ENCODE results near the gene TMEM119.

The TMEM119 gene

DNA sequence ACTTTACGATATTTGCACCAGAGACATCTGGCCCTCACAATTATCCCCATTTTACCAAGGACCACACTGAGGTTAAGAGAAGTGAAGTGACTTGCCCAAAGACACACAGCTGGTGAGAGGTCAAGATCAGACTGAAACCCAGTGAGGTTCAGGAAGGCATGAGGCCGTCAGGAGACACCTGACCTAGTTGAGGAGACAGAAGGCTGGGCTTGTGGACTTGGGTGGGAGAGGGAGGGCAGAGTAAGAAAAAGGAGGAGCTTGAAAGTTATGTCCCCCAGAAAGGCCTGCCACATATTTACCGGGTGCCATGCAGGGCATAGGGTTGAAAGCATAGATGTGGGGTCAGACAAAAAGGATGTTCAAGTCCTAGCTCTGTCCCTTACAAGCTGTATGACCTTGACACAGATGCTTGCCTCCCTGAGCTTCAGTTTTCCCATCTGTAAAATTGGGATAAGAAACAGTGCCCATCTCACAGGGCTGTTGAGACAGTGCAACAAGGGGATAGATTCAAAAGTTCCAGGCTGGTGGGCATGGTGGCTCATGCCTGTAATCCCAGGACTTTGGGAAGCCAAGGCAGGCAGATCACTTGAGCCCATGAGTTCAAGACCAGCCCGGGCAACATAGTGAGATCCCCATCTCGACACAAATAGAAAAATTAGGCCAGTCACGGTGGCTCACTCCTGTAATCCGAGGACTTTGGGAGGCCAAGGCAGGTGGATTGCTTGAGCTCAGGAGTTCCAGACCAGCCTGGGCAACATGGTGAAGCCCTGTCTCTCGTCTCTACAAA is 29.4 kb upstream of the TMEM119 start:
- H3K27ac ChIP-seq (replicated peaks) = peak overlapping the region; percentile 98
- TF ChIP-seq, protein P1, sequence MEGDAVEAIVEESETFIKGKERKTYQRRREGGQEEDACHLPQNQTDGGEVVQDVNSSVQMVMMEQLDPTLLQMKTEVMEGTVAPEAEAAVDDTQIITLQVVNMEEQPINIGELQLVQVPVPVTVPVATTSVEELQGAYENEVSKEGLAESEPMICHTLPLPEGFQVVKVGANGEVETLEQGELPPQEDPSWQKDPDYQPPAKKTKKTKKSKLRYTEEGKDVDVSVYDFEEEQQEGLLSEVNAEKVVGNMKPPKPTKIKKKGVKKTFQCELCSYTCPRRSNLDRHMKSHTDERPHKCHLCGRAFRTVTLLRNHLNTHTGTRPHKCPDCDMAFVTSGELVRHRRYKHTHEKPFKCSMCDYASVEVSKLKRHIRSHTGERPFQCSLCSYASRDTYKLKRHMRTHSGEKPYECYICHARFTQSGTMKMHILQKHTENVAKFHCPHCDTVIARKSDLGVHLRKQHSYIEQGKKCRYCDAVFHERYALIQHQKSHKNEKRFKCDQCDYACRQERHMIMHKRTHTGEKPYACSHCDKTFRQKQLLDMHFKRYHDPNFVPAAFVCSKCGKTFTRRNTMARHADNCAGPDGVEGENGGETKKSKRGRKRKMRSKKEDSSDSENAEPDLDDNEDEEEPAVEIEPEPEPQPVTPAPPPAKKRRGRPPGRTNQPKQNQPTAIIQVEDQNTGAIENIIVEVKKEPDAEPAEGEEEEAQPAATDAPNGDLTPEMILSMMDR (IDR thresholded peaks at IDR 0.05; ENCODE audit: insufficient read depth, low read length) = no peak
- no peak for TF ChIP-seq POLR2AphosphoS5 (IDR thresholded peaks at IDR 0.05; ENCODE audit: low read depth)
- no peak for DNase-seq (ENCODE audit: low read depth in 1 of 2, low spot score in 1 of 2)
- no peak overlapping the region for H3K4me3 ChIP-seq (replicated peaks; ENCODE audit: insufficient read depth, low read length)
- no peaks in the 10 kb centered on the region for H3K27me3 ChIP-seq (ENCODE audit: insufficient read depth, poor library complexity, severe bottlenecking)

DNA sequence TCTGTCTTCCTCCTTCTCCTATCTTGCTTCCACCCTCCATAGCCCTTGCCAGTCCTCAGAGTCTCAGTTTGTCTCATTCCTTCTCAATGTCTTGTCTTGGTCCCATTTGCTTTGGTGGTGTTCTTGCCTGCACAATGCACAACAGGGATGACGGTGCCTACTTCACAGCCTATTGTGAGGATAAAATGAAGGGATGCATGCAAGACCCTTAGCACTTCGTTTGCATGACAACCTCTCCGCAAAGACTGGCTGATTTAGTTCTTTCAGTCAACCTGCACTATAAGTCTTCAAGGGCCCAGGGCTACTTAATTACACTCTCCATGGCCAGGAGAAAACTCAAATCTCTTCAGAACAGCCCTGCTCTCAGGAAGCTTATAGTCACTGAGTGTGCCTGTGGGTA is 27.3 kb upstream of the TMEM119 start:
- no peak for DNase-seq (ENCODE audit: low read depth in 1 of 2, low spot score in 1 of 2)
- no peak overlapping the region for H3K27ac ChIP-seq (replicated peaks)

DNA sequence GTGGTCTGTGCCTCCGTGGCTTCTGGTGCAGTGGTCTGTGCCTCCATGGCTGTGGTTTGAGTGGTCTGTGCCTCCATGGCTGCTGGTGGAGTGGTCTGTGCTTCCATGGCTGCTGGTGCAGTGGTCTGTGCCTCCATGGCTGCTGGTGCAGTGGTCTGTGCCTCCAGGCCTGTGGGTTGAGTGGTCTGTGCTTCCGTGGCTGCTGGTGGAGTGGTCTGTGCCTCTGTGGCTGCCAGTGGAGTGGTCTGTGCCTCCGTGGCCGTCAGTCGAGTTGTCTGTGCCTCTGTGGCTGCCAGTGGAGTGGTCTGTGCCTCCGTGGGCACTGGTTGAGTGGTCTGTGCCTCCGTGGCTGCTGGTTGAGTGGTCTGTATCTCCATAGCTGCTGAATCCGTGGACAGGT is 25.7 kb upstream of the TMEM119 start:
- Histone ChIP-seq H3K27me3 (ENCODE audit: insufficient read depth, poor library complexity, severe bottlenecking) (no peaks in the 10 kb centered on the region), H3K4me3 (replicated peaks; ENCODE audit: insufficient read depth, low read length) (no peak overlapping the region), H3K27ac (replicated peaks) (no peak overlapping the region)
- DNase-seq (ENCODE audit: low read depth in 1 of 2, low spot score in 1 of 2) = no peak
- TF ChIP-seq POLR2AphosphoS5 (IDR thresholded peaks at IDR 0.05; ENCODE audit: low read depth) = no peak
- TF ChIP-seq, protein P1 (IDR thresholded peaks at IDR 0.05; ENCODE audit: insufficient read depth, low read length) = no peak
- TF ChIP-seq, protein P2, sequence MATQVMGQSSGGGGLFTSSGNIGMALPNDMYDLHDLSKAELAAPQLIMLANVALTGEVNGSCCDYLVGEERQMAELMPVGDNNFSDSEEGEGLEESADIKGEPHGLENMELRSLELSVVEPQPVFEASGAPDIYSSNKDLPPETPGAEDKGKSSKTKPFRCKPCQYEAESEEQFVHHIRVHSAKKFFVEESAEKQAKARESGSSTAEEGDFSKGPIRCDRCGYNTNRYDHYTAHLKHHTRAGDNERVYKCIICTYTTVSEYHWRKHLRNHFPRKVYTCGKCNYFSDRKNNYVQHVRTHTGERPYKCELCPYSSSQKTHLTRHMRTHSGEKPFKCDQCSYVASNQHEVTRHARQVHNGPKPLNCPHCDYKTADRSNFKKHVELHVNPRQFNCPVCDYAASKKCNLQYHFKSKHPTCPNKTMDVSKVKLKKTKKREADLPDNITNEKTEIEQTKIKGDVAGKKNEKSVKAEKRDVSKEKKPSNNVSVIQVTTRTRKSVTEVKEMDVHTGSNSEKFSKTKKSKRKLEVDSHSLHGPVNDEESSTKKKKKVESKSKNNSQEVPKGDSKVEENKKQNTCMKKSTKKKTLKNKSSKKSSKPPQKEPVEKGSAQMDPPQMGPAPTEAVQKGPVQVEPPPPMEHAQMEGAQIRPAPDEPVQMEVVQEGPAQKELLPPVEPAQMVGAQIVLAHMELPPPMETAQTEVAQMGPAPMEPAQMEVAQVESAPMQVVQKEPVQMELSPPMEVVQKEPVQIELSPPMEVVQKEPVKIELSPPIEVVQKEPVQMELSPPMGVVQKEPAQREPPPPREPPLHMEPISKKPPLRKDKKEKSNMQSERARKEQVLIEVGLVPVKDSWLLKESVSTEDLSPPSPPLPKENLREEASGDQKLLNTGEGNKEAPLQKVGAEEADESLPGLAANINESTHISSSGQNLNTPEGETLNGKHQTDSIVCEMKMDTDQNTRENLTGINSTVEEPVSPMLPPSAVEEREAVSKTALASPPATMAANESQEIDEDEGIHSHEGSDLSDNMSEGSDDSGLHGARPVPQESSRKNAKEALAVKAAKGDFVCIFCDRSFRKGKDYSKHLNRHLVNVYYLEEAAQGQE (IDR thresholded peaks at IDR 0.05; ENCODE audit: insufficient replicate concordance, low read depth) = no peak
- TF ChIP-seq GABPA (IDR thresholded peaks at IDR 0.05; ENCODE audit: low read depth) = no peak
- no peak for TF ChIP-seq SPI1 (IDR thresholded peaks at IDR 0.05; ENCODE audit: borderline replicate concordance, low read depth)

More for the DNA sequence above, 27.3 kb upstream of the TMEM119 start:
- Histone ChIP-seq H3K4me3 (replicated peaks; ENCODE audit: insufficient read depth, low read length) (no peak overlapping the region), H3K27me3 (ENCODE audit: insufficient read depth, poor library complexity, severe bottlenecking) (no peaks in the 10 kb centered on the region)
- TF ChIP-seq, protein P2 (IDR thresholded peaks at IDR 0.05; ENCODE audit: insufficient replicate concordance, low read depth) = no peak
- TF ChIP-seq GABPA (IDR thresholded peaks at IDR 0.05; ENCODE audit: low read depth) (no peak), POLR2AphosphoS5 (IDR thresholded peaks at IDR 0.05; ENCODE audit: low read depth) (no peak), SPI1 (IDR thresholded peaks at IDR 0.05; ENCODE audit: borderline replicate concordance, low read depth) (no peak)
- TF ChIP-seq, protein P1 (IDR thresholded peaks at IDR 0.05; ENCODE audit: insufficient read depth, low read length) = no peak
